CD14-positive monocyte (primary cell): ENCODE measurements around the gene SLC22A23. TPM values are rescaled to one million over a fixed set of nuclear protein-coding genes. Genes with fewer than 3 reads are reported as not detected.

Source experiments
- DNase-seq, 3 donors: peaks; one replicate each; pipeline ENCODE4 v3.0.0-alpha.2; 2011 to 2022
- H2AFZ ChIP-seq: 2 replicates; pipeline ENCODE4 v1.6.0; 2012; ENCODE audit warnings: mild to moderate bottlenecking, low read depth, low read length, inconsistent platforms; ENCODE audit not compliant: insufficient read depth, poor library complexity, severe bottlenecking
- H3K27ac ChIP-seq, 2 donors: 1 replicate in 1 of 2; 2 replicates in 1 of 2; pipeline ENCODE4 v1.5.1; 2012 to 2013; ENCODE audit warnings: low read length in 2 of 2, control low read depth in 1 of 2, inconsistent platforms in 1 of 2, low read depth in 1 of 2, mild to moderate bottlenecking in 1 of 2
- H3K27me3 ChIP-seq, 2 donors: one replicate each; pipeline versions ENCODE4 v1.6.0 to v1.6.1; 2011 to 2013; ENCODE audit warnings: low read length in 2 of 2; ENCODE audit not compliant: control insufficient read depth in 2 of 2, insufficient read depth in 2 of 2
- H3K36me3 ChIP-seq, 2 donors: replicated peaks in 1 of 2; 1 replicate in 1 of 2; 2 replicates in 1 of 2; pipeline versions ENCODE4 v1.5.1 to v1.6.1; 2012 to 2013; ENCODE audit warnings: low read length in 2 of 2, control low read depth in 1 of 2, inconsistent platforms in 1 of 2, mild to moderate bottlenecking in 1 of 2; ENCODE audit not compliant: insufficient read depth in 2 of 2, control insufficient read depth in 1 of 2
- H3K4me1 ChIP-seq, 2 donors: 1 replicate in 1 of 2; 2 replicates in 1 of 2; pipeline versions ENCODE4 v1.5.1 to v1.6.1; 2012 to 2013; ENCODE audit warnings: low read length in 2 of 2, control low read depth in 1 of 2, inconsistent platforms in 1 of 2, mild to moderate bottlenecking in 1 of 2, moderate library complexity in 1 of 2; ENCODE audit not compliant: insufficient read depth in 2 of 2, control insufficient read depth in 1 of 2
- H3K4me2 ChIP-seq: replicated peaks from 2 replicates; pipeline ENCODE3; 2012; ENCODE audit warnings: low read length, moderate library complexity, mild to moderate bottlenecking; ENCODE audit not compliant: poor library complexity, severe bottlenecking; ENCODE audit errors: extremely low read depth
- H3K4me3 ChIP-seq, 3 experiments: fragments of 200-600 bp in 1 of 3; sonication (generic) in 1 of 3; replicated peaks in 1 of 3; 1 replicate in 2 of 3; 2 replicates in 1 of 3; pipeline ENCODE4 v1.5.1; 2011 to 2013; ENCODE audit warnings: low read length in 3 of 3, mild to moderate bottlenecking in 3 of 3, control low read depth in 2 of 3, low read depth in 2 of 3, inconsistent platforms in 1 of 3, moderate library complexity in 1 of 3
- H3K79me2 ChIP-seq: 2 replicates; pipeline ENCODE4 v1.6.0; 2012; ENCODE audit warnings: mild to moderate bottlenecking, control low read depth, inconsistent platforms, low read length, moderate library complexity; ENCODE audit not compliant: insufficient read depth
- H3K9ac ChIP-seq: 2 replicates; pipeline ENCODE4 v1.6.0; 2017; ENCODE audit warnings: low read length, mild to moderate bottlenecking; ENCODE audit not compliant: insufficient read depth, poor library complexity, severe bottlenecking
- H3K9me3 ChIP-seq, 2 donors: replicated peaks in 1 of 2; 1 replicate in 1 of 2; 2 replicates in 1 of 2; pipeline versions ENCODE4 v1.5.1 to v1.6.1; 2012 to 2013; ENCODE audit warnings: low read length in 2 of 2, control low read depth in 1 of 2; ENCODE audit not compliant: control insufficient read depth in 1 of 2, insufficient read depth in 1 of 2
- H4K20me1 ChIP-seq: 2 replicates; pipeline ENCODE4 v1.6.0; 2012; ENCODE audit warnings: mild to moderate bottlenecking, low read length, control low read depth, moderate library complexity; ENCODE audit not compliant: insufficient read depth
- H3K27ac Mint-ChIP-seq, 7 donors: one replicate each; pipeline ENCODE4 v1.8.0; 2020; ENCODE audit warnings: mild to moderate bottlenecking in 7 of 7, mixed read lengths in 7 of 7, moderate library complexity in 6 of 7, inconsistent platforms in 2 of 7
- H3K27me3 Mint-ChIP-seq, 3 donors: one replicate each; pipeline ENCODE4 v1.8.0; 2021 to 2022; ENCODE audit warnings: low read depth in 3 of 3, mild to moderate bottlenecking in 3 of 3, mixed read lengths in 3 of 3, moderate library complexity in 3 of 3, inconsistent platforms in 1 of 3
- H3K36me3 Mint-ChIP-seq, 2 donors: one replicate each; pipeline ENCODE4 v1.8.0; 2020; ENCODE audit warnings: mixed read lengths in 2 of 2, inconsistent platforms in 1 of 2, mild to moderate bottlenecking in 1 of 2
- H3K4me1 Mint-ChIP-seq: one replicate; pipeline ENCODE4 v1.8.0; 2020; ENCODE audit warnings: mild to moderate bottlenecking, mixed read lengths
- H3K4me3 Mint-ChIP-seq, 2 donors: one replicate each; pipeline ENCODE4 v1.8.0; 2020; ENCODE audit warnings: mild to moderate bottlenecking in 2 of 2, mixed read lengths in 2 of 2, moderate library complexity in 1 of 2
- H3K9me3 Mint-ChIP-seq, 7 donors: one replicate each; pipeline ENCODE4 v1.8.0; 2020 to 2022; ENCODE audit warnings: mixed read lengths in 7 of 7, mild to moderate bottlenecking in 6 of 7, moderate library complexity in 6 of 7, inconsistent platforms in 2 of 7
- CTCF ChIP-seq: fragments of 200-600 bp; IDR thresholded peaks from one replicate; pipeline ENCODE4 v1.8.0; 2022; ENCODE audit warnings: antibody characterized with exemption, mild to moderate bottlenecking
- WGBS: methylation state at CpG from one replicate; pipeline ENCODE4 v1.1.5; 2013; ENCODE audit warnings: missing lambda C conversion rate; ENCODE audit not compliant: insufficient coverage; 5-methylcytosine and 5-hydroxymethylcytosine counted together
- intact Hi-C, 2 donors: fragments of 100-400 bp; cut with micrococcal nuclease; formaldehyde crosslinking; loops; one replicate each; pipeline versions ENCODE4 v1.15.0 to v1.15.1; 2023
- polyA plus RNA-seq, 3 donors: library from polyadenylated mRNA; depleted of rRNA in 1 of 3; unstranded in 2 of 3; stranded (reverse) in 1 of 3; fragments of 300-500 nt in 2 of 3; fragments of >200 nt in 1 of 3; fragmentation: Illumina TruSeq in 2 of 3; gene quantifications; 1 replicate in 2 of 3; 2 replicates in 1 of 3; pipeline ENCODE4 v1.2.3, GENCODE V29; 2012 to 2021

SLC22A23 gene
- polyA plus RNA-seq, 3 donors, result 0.08 TPM; not detected in 2

GRCh38 chr6:3312604-3313231, 144.1 kb downstream of the SLC22A23 start:
- H3K36me3 ChIP-seq, result no peaks in the 10 kb centered on the region
- H3K79me2 ChIP-seq, result no peaks in the 10 kb centered on the region
- Mint-ChIP-seq H3K4me1 (no peaks in the 10 kb centered on the region), H3K9me3 (no peaks in the 10 kb centered on the region), H3K27ac (no peak overlapping the region), H3K27me3 (peaks cover 3 to 9% (median 8%) of the 10 kb centered on the region in 3 donors), H3K36me3 (no peaks in the 10 kb centered on the region), H3K4me3 (no peak overlapping the region)
- H3K4me3 ChIP-seq, result no peak overlapping the region
- H3K4me1 ChIP-seq, result no peaks in the 10 kb centered on the region
- H3K27ac ChIP-seq, result no peak overlapping the region
- no peak for DNase-seq
- no peak overlapping the region for H2AFZ ChIP-seq
- no peaks in the 10 kb centered on the region for H3K27me3 ChIP-seq
- no peak overlapping the region for H3K9ac ChIP-seq
- H3K9me3 ChIP-seq, result no peaks in the 10 kb centered on the region
- intact Hi-C loops, result no loop called here
- whole genome bisulfite sequencing, result 83% methylated on average over 9 of the region's 11 CpGs
- no peak for TF ChIP-seq CTCF
- no peaks in the 10 kb centered on the region for H4K20me1 ChIP-seq
- no peak overlapping the region for H3K4me2 ChIP-seq

- H2AFZ ChIP-seq, result no peak overlapping the region
- no peaks in the 10 kb centered on the region for H3K4me1 ChIP-seq
- Mint-ChIP-seq H3K9me3 (no peaks in the 10 kb centered on the region), H3K36me3 (no peaks in the 10 kb centered on the region), H3K27me3 (peaks cover 0 to 9% (median 3%) of the 10 kb centered on the region in 3 donors), H3K4me1 (no peaks in the 10 kb centered on the region), H3K4me3 (no peak overlapping the region), H3K27ac (no peak overlapping the region)
- H3K27ac ChIP-seq, result no peak overlapping the region
- H3K79me2 ChIP-seq, result no peaks in the 10 kb centered on the region
- no peaks in the 10 kb centered on the region for H3K36me3 ChIP-seq
- intact Hi-C loops, result no loop called here
- WGBS, result 97% methylated on average over 6 of the region's 6 CpGs
- no peaks in the 10 kb centered on the region for H3K27me3 ChIP-seq
- no peak for TF ChIP-seq CTCF
- H3K4me2 ChIP-seq, result no peak overlapping the region
- no peak overlapping the region for H3K9ac ChIP-seq
- H3K4me3 ChIP-seq, result no peak overlapping the region
- no peaks in the 10 kb centered on the region for H4K20me1 ChIP-seq
- no peaks in the 10 kb centered on the region for H3K9me3 ChIP-seq
- no peak for DNase-seq
Measured at GRCh38 chr6:3311826-3312225, 145.0 kb downstream of the SLC22A23 start.
